ENCODE data around the gene GNB1L.

The GNB1L gene

DNA sequence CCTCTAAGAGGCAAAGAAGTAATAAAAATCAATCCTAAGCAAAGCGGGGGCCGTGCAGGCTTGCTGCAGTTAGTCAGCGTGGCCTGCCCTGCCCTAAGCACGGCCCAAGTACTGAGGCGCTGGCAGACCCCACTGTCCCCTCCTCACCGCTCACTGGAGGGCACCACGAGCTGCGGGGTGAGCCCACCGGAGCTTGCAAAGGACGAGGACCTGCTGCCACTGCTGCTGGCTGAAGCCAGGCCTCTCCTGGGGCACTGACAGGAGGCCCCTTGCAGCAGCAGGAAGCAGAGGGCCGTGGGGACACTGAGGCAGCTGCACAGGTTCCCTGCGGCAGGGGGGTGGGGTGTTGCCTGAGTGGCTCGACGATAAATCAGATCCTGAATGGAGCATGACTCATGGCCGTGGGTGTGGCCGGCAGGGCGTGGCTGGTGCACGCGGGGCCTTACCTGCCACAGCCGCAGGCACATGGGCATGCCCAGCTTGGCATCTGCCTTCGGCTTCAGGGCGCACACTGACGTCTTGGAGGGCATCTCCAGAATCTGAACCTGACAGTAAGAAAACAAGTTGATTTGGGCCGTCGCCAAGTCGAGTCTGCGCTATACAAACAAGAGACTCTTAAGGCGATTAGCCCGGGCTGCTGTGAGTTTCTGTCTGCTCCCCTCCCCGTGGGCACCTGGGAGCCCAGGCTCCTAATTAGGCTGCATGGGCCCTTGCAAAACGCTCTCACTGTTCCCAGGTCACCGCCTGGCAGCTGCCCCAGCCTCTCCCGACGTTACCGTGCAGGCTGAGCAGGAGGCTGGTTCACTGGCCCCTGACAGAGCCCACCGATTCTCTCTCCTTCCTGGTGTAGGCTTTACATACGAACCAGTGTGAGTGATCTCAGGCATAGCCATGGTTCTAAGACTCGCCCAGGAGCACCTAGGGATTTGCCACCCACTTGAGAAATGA lies 48.2 kb downstream of the GNB1L start:
- TF ChIP-seq CTCF (IDR thresholded peaks at IDR 0.05; ENCODE audit: control insufficient read depth, insufficient read depth, low read depth, low read length, missing control alignments), result no peak
- no peak overlapping the region for H3K4me3 ChIP-seq (ENCODE audit: control insufficient read depth, low read depth, low read length)
- no peak for DNase-seq (ENCODE audit: low read depth)

DNA sequence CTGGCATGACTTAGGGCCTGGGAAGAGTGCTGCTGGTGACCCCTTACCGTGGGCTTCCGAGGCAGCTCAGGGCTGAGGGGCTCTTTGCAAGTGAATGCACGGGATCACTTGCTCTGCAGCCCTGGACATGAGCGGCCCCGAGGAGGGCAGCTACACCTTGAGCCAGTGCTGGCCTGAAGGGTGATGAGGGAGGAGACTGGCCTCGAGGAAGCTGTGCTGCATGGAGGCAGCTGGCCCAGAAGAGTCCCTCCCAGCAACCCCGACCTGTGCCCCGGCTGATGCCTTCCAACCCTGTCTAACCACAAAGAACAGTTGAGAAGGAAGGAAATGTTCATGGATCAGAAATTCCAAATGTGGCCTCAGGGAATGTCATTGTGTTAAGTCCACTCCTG lies 48.9 kb downstream of the GNB1L start:
- H3K4me3 ChIP-seq (ENCODE audit: control insufficient read depth, low read depth, low read length), result no peak overlapping the region
- DNase-seq (ENCODE audit: low read depth), result no peak
- no peak for TF ChIP-seq CTCF (IDR thresholded peaks at IDR 0.05; ENCODE audit: control insufficient read depth, insufficient read depth, low read depth, low read length, missing control alignments)

DNA sequence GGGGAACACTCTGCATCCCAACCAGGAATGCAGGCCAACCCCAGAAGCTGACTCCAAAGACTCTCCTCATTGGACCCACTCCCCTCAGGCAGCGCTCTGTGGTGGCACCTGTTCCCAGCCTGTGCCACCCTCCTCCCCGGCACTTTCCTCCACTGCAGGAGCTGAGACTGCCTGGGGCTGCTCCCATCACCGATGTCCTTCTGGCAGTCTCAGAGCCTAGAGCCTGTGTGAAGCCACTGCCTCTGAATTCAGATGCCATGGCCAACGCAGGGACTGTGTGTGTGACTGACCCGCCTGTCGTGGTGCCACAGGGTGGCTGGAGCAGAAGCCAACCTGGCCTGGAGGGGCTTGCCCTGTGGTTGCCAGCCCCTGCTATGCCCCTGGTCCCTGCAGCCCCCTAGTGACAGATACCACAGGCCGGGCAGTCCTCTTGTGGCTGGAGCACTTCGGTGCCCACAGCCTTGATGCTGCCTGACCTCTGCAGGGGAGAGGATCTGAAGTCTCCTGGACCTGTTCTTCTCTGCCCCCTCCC lies 50.9 kb downstream of the GNB1L start:
- H3K4me3 ChIP-seq (ENCODE audit: control insufficient read depth, low read depth, low read length), result no peak overlapping the region
- no peak for DNase-seq (ENCODE audit: low read depth)
- TF ChIP-seq CTCF (IDR thresholded peaks at IDR 0.05; ENCODE audit: control insufficient read depth, insufficient read depth, low read depth, low read length, missing control alignments), result no peak

DNA sequence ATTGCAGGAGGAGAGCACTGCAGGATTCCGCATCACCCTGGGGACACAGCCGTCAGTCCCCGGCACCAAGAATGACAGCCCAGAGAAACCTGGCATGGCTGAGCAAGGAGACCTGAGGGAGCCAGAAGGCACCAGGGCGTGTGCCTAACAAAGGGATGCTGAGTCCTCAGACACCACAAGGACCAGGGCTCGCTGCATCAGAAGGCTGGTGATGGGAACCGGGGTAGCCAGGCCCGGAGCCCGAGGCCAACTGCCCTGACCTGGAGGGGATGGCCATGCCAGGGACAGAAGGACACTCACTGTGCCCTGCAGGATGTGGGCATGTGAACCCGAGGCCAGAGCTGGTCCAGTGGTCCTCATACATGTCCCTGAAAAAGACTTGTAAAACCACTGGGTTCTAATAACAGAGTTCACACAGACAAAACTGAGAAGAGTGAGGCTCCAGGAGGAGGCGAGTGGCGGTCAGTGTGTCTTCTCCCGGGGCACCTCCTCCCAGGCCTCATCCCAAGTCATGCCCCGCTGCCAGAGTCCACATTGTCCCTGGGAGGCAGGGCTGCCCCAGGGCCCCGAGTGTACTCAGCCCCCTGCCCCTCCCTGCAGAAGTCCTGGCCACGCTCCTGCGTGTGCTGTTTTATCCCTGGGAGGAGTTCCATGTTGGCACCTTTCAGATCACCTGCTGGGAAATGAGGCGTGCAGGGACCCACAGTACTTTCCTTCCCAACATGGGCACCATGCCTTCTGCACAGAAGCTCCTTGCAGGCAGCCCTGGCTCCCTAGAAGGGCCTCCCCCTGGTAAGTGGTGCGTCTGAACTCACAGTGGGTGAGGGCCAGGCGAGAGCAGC lies 51.6 kb downstream of the GNB1L start:
- DNase-seq (ENCODE audit: low read depth), result no peak
- no peak for TF ChIP-seq CTCF (IDR thresholded peaks at IDR 0.05; ENCODE audit: control insufficient read depth, insufficient read depth, low read depth, low read length, missing control alignments)
- H3K4me3 ChIP-seq (ENCODE audit: control insufficient read depth, low read depth, low read length), result no peak overlapping the region

DNA sequence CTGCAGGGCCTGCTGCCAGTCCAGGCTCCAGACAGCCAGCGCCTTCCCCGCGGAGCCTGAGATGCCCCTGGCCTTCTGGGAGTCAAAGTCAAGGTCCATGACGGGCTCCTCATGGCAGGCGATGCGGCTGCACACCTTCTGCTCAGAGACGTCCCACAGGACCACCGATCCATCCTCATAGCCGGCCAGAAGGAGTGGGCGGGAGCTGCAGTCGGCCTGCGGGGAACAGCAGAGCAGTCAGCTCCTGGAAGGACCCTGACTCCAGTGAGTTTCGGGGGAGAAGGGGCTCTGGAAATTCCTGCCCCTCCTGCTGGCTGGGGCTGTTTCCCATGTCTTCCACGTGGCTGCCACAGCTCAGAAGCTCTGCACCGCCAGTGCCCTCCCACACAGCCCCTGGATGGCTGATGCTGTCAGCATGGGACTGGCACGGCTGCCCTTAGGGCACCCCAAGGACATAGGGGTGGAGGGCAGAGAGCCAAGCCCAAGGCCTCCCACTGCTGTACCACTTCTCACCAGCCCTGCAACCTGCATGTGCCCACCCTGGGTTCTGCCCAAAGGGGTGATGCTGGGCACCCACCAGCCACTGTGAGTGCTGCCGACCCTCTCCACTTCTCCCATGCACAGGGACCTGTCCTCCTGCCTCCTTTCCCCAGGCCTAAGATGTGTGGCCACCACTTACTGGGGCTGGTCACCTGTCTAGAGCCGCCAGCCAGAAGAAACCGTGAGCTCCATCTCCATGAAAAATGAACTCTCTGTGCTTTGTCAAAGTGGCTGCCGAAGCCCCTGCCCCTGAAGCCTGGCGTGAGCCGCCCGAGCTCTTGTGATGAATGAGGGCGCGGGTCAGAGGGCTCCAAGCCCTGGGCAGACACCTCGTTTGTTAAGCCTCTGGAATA lies 52.4 kb downstream of the GNB1L start:
- TF ChIP-seq CTCF (IDR thresholded peaks at IDR 0.05; ENCODE audit: control insufficient read depth, insufficient read depth, low read depth, low read length, missing control alignments), result no peak
- DNase-seq (ENCODE audit: low read depth), result no peak
- H3K4me3 ChIP-seq (ENCODE audit: control insufficient read depth, low read depth, low read length), result no peak overlapping the region
